Upper lobe of left lung (tissue), 4 donors: ENCODE data around the gene HDAC3.

Source experiments
- CTCF ChIP-seq, 6 experiments: fragments of 450-650 bp in 4 of 6; fragments of 200-600 bp in 2 of 6; sonication (generic) in 2 of 6; IDR thresholded peaks; one replicate each; pipeline ENCODE4 v1.5.1; 2016 to 2019; ENCODE audit warnings: antibody characterized with exemption in 6 of 6
- POLR2A ChIP-seq, 4 donors: fragments of 450-650 bp; IDR thresholded peaks; one replicate each; pipeline ENCODE4 v1.5.1; 2016 to 2017; ENCODE audit warnings: antibody characterized with exemption in 4 of 4, mild to moderate bottlenecking in 2 of 4

DNA sequence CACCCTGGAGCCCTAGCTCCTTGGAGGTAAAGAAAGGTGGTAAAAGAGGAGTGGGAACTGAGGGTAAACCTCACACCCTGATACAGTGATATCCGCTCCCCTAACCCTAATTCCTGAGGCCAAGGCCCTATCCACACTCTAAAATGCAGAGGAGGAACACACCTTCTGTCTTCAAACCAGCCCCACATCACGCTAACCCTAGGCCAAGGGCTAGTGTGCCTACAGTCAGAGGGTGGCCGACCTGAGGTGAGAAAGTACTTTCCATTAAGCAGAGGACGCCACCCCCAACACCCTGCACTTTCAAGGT, 590 bp downstream of the HDAC3 start:
- TF ChIP-seq CTCF (IDR thresholded peaks at IDR 0.05), result no peak
- TF ChIP-seq POLR2A (IDR thresholded peaks at IDR 0.05), result no peak
